ENCODE data around the gene L2HGDH. TPM values are rescaled to one million over a fixed set of nuclear protein-coding genes. Genes with fewer than 3 reads are reported as not detected.

L2HGDH gene
- total and polyA plus RNA-seq, 2 of the 4 experiments (the other 2 are of a cell fraction) = 3.1 to 3.8 TPM

GRCh38 chr14:50345846-50346422, 33.9 kb upstream of the L2HGDH start:
- H2AK9ac ChIP-seq (replicated peaks; ENCODE audit: low read depth, low read length, poor library complexity) = peak overlapping the region; percentile 57
- H3K14ac ChIP-seq (replicated peaks; ENCODE audit: low read depth, low read length) = peak overlapping the region; percentile 93
- BruUV-seq (replicated peaks) = no TSS peak
- dilution Hi-C loops (cut with HindIII; ENCODE audit: low sequenced_read_pairs, unreplicated experiment) = no loop called here
- peak overlapping the region; percentile 35 for H2BK5ac ChIP-seq (ENCODE audit: low read depth, low read length, poor library complexity, severe bottlenecking)
- peak overlapping the region; percentile 97 for H2BK120ac ChIP-seq (ENCODE audit: low read depth, low read length)
- TF ChIP-seq MAZ (IDR thresholded peaks at IDR 0.05; ENCODE audit: borderline replicate concordance, low read depth, low read length) (no peak), RFX5 (IDR thresholded peaks at IDR 0.05; ENCODE audit: low read depth, low read length) (no peak)
- TF ChIP-seq, protein P1, sequence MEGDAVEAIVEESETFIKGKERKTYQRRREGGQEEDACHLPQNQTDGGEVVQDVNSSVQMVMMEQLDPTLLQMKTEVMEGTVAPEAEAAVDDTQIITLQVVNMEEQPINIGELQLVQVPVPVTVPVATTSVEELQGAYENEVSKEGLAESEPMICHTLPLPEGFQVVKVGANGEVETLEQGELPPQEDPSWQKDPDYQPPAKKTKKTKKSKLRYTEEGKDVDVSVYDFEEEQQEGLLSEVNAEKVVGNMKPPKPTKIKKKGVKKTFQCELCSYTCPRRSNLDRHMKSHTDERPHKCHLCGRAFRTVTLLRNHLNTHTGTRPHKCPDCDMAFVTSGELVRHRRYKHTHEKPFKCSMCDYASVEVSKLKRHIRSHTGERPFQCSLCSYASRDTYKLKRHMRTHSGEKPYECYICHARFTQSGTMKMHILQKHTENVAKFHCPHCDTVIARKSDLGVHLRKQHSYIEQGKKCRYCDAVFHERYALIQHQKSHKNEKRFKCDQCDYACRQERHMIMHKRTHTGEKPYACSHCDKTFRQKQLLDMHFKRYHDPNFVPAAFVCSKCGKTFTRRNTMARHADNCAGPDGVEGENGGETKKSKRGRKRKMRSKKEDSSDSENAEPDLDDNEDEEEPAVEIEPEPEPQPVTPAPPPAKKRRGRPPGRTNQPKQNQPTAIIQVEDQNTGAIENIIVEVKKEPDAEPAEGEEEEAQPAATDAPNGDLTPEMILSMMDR (conservative IDR thresholded peaks at IDR 0.05; ENCODE audit: low read depth, low read length) = no peak
- H3K9me1 ChIP-seq (ENCODE audit: insufficient read depth, low read length) = peaks cover 13% of the 10 kb centered on the region
- intact Hi-C loops (cut with micrococcal nuclease) = loop anchor here (2.0 kb wide), 1 partner anchor 51 kb away; the partner anchor contains the start of gene CDKL1
- H3K27ac ChIP-seq (ENCODE audit: insufficient read depth, low read length) = peak overlapping the region; percentile 77; the same call in 1 of the 2 replicates
- H3K27me3 ChIP-seq (ENCODE audit: control insufficient read depth, insufficient read depth, low read length) = no peaks in the 10 kb centered on the region
- no peaks in the 10 kb centered on the region for H3K9me3 ChIP-seq (ENCODE audit: control insufficient read depth, insufficient read depth, low read length)
- ChIA-PET CTCF (interaction anchor here (0.5 to 1.8 kb wide), 2 partner anchors 13 to 57 kb away, joined by 3 to 4 read pairs; no protein-coding TSS in a partner anchor), POLR2A (ENCODE audit: unreplicated experiment) (no interaction called here)
- peak overlapping the region; percentile 95 for H4K91ac ChIP-seq (ENCODE audit: insufficient read depth, low read depth, low read length)
- peak overlapping the region; percentile 69; the same call in 1 of the 2 replicates for H2AK5ac ChIP-seq (ENCODE audit: low read depth, low read length)
- peak overlapping the region; percentile 88 for H4K5ac ChIP-seq (ENCODE audit: low read depth, low read length)
- WGBS, 2 experiments (ENCODE audit: extremely low coverage in 2 of 2, insufficient read length in 1 of 2) = 10% methylated on average over 2 of the region's 6 CpGs; no CpG with 5 or more reads in 1 of the 2 experiments
- DNase-seq = no peak
- peak overlapping the region; percentile 97 for H2BK20ac ChIP-seq (ENCODE audit: low read depth, low read length)
- H3K4me1 ChIP-seq (ENCODE audit: control insufficient read depth, insufficient read depth, low read length) = peaks cover 25% of the 10 kb centered on the region
- peak overlapping the region; percentile 97 for H3K23ac ChIP-seq (ENCODE audit: low read depth, low read length)
- in situ Hi-C loops (cut with MboI; ENCODE audit: low sequenced_read_pairs) = no loop called here
- peak overlapping the region; percentile 18; the same call in 1 of the 2 replicates for H3K9ac ChIP-seq (ENCODE audit: low read depth, low read length)
- no peak overlapping the region for H3K4me3 ChIP-seq (ENCODE audit: insufficient read depth, low read depth, low read length)
- H4K8ac ChIP-seq (ENCODE audit: low read depth in 2 of 2, low read length in 2 of 2) = peak overlapping the region; percentile 32 to 92; a peak in 3 of 4 replicates
- H3K79me1 ChIP-seq (ENCODE audit: low read depth in 1 of 2, low read length in 2 of 2) = peaks cover 0 to 20% of the 10 kb centered on the region in 2 experiments; a peak in 1 of 4 replicates
- H2AFZ ChIP-seq (replicated peaks; ENCODE audit: low read length, poor library complexity) = peak overlapping the region; percentile 66
- H3K4me2 ChIP-seq (ENCODE audit: low read depth, low read length) = no peak overlapping the region
- H2BK15ac ChIP-seq (ENCODE audit: low read depth, low read length) = peak overlapping the region; percentile 64; the same call in 2 of the 3 replicates
- no peak for ATAC-seq (ENCODE audit: low read depth)
- peak overlapping the region; percentile 97 for H3K4ac ChIP-seq (ENCODE audit: low read depth, low read length)
- H3K56ac ChIP-seq (ENCODE audit: extremely low read depth, insufficient read depth, low read length) = peak overlapping the region; percentile 70; the same call in 1 of the 2 replicates
- H3K36me3 ChIP-seq (ENCODE audit: control insufficient read depth, insufficient read depth, low read length) = no peaks in the 10 kb centered on the region
- H4K20me1 ChIP-seq (ENCODE audit: insufficient read depth, low read length) = no peaks in the 10 kb centered on the region
- peak overlapping the region; percentile 85 for H3K18ac ChIP-seq (ENCODE audit: low read depth, low read length)

Measured in IMR-90 (cell line).